ENCODE measurements around the gene MPI.
"Not testable (repeated sequence)": the region's sequence is repeated elsewhere in the genome, so short reads cannot be mapped to it uniquely, and the experiment has no call there.

Gene MPI

DNA sequence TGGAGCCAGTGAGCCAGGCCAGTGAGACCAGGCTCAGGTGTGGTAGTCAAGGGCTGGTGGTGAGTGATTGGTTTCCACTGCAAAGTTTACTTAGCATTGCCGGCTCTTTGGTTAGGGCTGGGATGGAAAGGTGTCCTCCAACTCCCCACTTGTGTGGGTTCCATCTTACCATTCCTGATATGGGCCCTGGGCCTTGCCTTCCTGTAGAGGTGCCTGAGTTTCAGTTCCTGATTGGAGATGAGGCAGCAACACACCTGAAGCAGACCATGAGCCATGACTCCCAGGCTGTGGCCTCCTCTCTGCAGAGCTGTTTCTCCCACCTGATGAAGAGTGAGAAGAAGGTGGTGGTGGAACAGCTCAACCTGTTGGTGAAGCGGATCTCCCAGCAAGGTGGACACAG, 3.1 kb downstream of the MPI start:
- no peak for DNase-seq (ENCODE audit: low read depth)

DNA sequence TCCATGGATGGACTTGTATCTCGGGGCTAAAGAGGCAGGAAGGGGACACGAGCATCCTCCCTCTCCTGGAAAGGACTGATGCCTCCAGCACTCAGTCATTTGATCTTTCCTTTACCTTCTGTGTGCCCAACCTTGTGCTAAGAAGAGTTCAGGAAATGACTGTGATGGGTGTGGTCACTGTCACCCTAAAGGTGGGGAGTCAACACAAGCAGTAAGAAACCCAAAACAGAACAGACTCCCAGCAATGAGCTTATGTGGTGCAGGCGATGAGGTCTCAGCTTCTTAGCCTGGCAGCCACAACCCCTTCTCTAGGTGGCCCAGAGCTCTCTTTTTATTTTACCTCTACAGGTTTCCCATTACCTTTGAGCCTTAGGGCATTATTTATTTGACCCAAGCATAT, 3.8 kb downstream of the MPI start:
- DNase-seq (ENCODE audit: low read depth), result no peak

DNA sequence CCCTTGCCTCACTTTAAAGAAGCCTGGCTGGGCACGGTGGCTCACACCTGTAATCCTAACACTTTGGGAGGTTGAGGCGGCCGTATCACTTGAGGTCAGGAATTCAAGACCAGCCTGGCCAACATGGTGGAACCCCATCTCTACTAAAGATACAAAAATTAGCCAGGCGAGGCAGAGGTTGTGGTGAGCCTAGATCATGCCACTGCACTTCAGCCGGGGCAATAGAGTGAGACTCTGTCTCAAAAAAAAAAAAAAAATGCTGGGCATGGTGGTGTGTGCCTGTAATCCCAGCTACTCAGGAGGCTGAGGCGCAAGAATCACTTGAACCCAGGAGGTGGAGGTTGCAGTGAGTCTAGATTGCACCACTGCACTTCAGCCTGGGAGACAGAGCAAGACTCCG, 4.5 kb downstream of the MPI start:
- DNase-seq (ENCODE audit: low read depth), result not testable (repeated sequence)

DNA sequence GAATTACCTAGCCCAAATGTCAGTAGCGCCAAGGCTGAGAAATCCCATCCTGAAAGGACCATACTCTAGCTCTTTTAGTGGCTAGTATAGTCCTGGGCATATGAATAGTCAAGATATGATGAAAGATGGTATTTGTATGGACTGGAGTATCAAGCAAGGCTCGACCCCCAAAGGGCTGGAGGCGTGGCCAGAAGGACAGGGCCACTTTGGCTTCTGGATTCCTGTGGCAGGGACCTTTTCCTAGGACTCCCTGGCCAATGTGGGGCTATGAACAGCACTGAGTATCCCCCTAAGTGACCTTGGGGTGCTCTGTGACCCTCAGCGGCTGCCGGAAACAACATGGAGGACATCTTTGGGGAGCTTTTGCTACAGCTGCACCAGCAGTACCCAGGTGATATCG, 6.0 kb downstream of the MPI start:
- DNase-seq (ENCODE audit: low read depth), result no peak

DNA sequence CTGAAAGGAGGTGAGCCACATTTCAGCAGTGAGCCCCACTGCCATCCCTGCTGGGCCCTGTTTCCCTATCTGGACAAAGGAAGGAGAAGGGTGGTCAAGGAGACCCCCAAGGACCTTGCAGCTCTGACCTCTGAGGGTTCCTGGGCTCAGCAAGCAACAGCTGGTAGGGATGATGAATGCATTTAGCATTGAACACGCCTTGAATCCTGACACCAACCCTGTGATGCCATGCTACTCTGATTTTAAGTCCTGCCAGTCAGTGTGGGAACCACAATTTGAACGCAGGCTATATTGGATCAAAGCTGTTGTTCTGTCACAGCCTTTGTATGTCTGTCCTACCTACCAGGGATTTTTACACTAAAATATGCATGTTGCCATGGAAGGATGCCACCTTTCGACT, 6.5 kb downstream of the MPI start:
- DNase-seq (ENCODE audit: low read depth), result no peak

DNA sequence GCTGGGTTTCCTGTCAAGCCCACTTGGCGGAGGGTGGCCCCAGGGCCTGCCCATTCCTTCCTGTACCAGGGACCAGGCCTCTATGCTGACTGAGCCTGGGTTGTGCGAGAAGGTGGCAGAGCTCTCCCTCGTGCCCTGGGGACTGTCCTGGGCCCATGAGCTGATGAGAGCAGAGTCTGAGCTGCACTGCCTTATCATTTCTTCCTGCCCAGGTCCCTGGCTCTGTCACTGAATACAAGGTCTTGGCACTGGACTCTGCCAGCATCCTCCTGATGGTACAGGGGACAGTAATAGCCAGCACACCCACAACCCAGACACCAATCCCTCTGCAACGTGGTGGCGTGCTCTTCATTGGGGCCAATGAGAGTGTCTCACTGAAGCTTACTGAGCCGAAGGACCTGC, 7.5 kb downstream of the MPI start:
- no peak for DNase-seq (ENCODE audit: low read depth)

DNA sequence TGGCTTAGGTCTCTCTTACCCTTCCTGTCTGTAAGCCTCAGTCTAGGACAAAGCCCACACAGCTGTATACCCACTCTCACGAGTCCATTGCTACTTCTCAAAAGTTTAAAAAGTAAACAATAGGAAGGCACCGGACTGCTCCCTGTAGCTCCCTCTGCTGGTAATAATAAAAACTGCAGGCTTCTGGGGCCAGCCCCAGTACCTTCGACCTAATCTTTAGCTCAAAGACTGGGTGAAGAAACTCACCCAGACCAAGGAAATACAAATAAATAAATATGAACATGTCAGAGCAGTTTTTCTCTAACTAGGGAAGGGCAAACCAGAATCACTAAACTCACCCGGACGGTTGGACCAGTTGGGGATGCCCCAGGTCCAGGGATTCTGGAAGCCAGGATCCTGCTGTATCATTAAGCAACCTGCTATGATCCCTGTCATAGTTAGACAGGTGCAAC, 11.8 kb downstream of the MPI start:
- peak; percentile 59 for DNase-seq (ENCODE audit: low read depth)

DNA sequence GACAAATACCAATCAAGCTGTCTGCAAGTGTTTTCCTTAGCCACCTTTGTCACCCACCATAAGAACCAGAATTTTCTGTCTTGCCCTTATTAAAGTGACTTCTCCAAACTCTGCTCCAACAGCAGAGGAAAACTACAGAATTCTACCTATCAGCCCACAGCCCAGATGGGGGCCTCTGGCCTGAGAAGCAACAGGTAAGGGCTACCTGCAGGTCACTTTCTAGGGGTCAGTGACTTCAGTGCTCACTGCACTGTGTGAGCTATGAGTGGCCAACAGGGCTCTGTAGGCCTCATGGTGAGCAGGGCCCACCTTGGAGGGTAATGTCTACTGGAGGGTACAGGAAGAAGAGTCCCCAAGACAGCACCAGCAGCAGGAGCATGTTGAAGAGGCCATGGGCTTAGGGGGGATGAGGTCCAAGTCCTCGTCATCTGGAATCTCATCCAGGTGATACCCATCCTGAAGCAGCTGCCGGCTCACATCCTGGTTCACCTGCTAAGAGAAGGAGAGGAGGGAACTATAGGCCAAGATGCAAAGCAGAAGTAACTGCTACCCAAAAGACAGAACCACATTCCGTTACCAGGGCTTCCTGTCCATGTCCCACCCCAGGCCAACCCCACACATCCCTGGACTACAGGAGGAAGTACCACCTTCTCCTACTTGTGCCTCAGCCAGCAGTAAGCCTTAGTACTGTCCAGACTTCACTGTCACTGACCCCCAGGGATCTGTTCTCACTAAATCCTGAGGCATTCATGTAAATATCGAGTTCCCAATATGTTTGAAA, 12.6 kb downstream of the MPI start:
- DNase-seq (ENCODE audit: low read depth), result no peak

DNA sequence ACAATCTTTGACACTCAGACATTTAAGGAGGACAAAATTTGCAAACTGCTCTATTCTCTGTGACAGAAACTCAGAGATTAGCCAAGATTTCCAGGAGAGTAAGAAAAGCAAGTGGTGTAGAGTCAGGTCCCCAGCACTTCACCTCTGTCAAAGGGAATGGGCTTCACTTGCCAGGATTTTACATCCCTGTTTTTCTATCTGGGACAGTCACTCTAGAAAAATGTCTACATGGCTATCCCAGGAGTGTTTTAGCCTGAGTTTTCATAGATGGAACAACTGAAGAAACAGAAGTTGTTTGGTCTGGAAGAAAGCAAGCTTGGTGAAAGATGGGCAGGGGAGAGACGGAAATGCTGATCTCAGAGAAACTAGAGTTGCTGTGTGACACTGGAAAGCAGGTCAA, 13.8 kb downstream of the MPI start:
- DNase-seq (ENCODE audit: low read depth), result no peak

DNA sequence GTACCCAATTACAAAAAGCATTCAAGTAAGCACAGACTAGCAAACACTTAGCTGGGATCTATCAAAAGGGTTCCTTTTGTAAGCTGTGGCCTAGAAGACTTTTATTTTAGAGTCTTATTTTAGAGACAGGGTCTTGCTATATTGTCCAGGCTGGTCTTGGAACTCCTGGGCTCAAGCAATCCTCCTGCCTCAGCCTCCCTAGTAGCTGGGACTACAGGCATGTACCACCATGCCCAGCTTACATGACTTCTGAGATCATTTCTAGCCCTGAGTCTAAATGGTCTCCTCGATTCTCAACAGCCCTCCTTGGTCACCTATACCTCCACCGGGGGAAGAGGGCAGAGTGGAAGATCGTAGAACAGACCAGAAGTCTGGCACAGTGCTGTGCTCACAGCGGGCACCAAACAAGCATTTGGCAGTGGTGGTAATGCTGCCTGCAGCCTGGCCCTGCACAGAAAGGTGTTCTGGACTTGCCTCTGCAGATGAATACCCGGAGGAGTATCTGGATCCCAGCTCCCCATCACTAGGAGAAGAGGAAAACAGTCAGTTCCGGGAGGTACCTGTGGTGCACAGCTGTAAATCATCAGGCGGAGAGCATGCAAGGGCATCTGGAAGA, 14.5 kb downstream of the MPI start:
- no peak for DNase-seq (ENCODE audit: low read depth)

DNA sequence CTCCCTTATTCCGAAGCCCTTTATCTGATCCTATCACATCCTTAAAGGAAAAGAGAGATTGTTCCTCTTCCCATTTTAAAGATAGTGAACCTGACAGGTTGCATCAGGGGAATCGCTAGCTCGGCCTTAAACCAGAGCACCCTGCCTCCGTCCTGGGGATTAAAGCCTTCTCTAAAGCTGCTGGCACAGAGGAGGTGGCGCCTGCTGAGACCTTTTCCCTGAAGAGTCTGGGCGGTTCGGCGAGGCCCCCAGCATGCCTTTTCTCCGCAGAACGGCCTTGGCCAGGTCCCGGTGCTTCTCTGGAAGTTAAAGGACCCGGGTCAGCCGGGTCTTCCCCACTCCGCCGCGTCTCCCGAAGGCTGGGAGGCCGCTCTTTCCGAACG, 16.2 kb downstream of the MPI start:
- DNase-seq (ENCODE audit: low read depth), result no peak

DNA sequence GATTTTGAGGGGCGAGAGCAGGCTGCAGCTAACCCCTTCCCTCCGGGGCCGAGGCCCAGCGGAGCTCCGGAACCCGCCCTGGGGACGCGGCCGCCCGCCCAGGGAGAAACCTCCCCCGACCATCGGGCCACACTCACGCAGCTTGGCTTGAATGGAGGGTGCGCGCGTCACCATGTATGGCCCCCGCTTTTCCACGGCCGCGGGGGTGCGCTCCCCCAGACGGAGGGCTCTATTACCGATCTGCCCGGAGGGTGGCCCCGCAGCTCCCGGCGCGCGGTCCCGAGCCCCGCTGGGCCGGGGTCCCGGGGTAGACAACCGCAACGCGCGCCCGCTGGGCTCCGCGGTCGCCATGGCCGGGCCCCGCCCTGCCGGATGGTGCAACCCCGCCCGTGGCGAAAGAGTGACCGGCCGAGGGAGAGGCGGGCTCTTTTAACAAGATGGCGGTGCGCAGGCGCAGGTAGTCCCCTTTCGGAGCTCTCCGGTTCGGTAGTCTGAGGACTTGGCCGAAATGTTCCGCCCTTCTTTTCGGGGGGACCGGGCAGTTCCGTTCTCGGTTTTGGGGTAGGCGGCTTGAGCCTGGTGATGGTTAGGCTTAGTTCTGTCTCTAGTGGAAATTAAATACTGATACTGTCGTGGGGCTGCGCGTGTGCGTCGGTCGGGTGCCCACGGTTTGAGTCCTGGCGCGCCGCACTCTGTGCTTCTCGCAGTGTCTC, 16.8 kb downstream of the MPI start, which contains the start of gene FAM219B:
Gene FAM219B, minus strand, starts transcription at position 402 of the 713 bp plus-strand sequence. Its CDS starts 51 bp downstream, at position 351.
- DNase-seq (ENCODE audit: low read depth), result peak; percentile 65

DNA sequence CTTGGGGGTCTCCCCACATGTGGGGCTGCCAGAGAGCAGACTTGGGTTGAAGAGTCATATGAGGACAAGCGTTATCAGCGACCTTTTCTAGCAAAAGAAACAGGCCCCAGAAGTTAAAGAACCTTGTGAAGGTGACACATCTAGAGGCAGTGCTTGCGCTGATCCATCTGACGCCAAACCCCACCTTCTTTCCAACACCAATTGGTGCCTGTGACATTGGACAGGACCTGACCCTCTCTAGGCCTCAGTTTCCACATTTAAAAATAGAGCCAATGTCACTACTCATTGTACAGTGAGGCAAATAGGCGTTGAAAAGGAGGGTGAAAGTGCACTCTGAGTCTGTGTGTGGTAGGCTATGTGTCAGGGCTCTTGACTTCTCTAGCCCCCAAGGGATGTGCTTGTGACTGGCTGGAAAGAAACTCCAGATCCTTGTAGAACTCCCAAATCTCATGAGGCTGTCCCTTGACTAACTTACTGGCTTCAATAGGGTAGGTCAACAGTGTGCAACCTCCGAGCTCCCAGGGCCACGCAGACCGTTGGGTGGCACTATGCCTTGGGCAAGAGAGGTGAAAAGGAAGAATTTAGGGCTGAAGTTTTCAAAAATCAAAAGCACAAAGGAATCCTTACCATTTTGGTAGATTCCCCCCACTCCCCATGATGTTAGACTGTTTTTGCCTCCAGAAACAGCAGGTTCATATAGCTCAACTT, 17.5 kb downstream of the MPI start:
- no peak for DNase-seq (ENCODE audit: low read depth)

DNA sequence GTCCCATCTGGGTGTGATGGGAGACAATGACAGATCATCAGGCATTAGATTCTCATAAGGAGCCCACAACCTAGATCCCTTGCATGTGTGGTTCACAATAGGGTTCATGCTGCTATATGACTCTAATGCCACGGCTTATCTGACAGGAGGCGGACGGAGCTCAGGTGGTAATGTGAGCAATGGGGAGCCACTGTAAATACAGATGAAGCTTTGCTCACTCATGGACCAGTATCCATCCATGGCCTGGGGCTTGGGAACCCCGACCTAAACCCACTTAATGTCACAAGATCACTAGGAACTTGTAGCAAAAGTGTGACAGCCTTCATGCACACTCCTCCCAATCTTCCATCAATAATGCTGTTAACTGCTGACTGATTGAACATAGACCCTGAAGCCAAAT, 18.8 kb downstream of the MPI start:
- no peak for DNase-seq (ENCODE audit: low read depth)

DNA sequence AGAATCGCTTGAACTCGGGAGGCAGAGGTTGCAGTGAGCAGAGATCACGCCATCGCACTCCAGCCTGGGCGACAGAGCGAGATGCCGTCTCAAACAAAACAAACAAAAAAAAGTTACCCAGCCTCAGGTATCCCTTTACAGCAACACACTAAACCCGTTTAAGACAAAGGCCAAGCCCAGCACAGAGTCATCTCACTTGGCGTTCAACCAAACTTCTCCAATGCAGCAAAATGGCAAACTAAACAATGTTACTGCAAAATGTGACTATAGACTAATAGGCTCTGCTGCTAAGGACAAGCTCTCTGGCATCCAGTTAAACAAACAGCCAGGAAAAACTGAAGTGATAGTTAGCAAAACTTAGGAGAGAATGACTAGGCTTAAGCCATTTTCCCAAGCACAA, 23.2 kb downstream of the MPI start:
- no peak for DNase-seq (ENCODE audit: low read depth)

DNA sequence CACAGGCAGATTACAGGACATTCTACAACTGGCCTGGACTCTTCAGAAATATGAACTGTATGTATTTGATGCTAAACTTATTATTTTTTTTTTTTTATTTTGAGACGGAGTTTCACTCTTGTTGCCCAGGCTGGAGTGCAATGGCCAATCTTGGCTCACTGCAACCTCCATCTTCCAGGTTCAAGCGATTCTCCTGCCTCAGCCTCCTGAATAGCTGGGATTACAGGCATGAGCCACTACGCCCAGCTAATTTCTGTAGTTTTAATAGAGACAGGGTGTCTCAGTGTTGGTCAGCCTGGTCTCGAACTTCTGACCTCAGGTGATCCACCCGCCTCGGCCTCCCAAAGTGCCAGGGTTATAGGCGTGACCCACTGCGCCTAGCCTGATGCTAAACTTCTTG, 24.0 kb downstream of the MPI start:
- not testable (repeated sequence) for DNase-seq (ENCODE audit: low read depth)

DNA sequence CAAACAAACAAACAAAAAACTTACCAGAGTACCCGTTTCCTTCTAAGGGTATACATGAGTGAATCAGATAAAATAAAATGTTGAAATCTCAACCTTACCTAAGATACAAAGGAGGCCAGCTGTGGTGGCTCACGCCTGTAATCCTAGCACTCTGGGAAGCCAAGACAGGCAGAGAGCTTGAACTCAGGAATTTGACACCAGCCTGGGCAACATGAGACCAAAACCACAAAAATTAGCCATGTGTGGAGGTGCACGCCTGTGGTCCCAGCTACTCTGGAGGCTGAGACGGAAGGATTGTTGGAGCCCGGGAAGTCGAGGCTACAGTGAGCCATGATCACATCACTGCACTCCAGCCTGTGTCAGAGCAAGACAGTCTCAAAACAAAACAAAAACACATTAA, 27.8 kb downstream of the MPI start:
- DNase-seq (ENCODE audit: low read depth), result no peak

DNA sequence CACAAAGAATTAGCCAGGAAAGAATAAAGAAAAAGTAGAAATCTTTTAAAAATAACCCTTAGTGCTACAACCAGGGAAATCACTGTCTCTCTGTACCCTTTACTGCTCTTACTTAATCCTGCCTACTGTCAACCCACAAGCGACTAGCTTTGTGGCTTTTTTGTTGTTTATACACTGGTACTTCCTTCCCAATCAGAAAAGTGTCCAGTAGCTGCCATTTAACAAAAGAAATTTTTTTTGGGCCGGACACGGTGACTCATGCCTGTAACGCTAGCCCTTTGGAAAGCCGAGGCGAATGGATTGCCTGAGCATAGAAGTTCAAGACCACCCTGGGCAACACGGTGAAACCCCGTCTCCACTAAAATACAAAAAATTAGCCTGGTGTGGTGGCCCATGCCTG, 30.6 kb downstream of the MPI start:
- DNase-seq (ENCODE audit: low read depth), result no peak

DNA sequence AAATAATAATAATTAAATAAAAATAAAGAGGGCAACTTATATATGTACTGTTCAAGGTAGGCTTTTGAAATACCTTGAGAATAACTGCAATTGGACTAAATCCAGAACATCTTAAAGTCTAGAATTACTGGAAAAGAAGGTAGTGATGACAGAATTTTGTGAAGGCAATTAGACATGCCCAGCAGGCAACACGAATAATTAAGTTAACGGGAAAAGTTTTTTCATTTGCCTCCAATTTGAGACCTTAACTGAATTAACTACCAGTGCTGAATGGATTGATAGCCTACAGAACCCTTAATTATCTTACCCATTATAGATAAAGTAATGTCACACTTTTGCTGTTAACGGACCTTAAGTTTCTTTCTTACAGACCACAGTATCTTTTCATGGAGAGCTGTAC, 34.7 kb downstream of the MPI start:
- no peak for DNase-seq (ENCODE audit: low read depth)

DNA sequence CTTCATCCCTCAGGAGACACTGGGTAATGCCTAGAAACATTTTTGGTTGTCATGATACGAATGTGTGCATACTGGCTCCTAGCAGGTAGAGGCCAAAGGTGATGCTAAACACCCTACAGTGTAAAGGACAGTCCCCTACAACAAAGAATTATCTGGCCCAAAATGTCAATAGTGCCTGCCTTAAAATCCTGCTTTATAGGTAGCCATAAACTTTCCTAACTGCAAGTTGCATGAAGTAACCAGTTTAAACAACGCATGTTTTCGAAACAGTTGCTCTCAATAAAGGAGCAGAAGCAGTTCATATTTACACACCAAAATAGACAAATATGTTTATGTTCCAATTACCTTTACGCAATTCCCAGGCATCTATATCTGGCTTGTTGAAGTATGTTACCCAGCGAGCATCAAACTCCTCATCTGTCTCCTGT, 38.9 kb downstream of the MPI start:
- no peak for DNase-seq (ENCODE audit: low read depth)

DNA sequence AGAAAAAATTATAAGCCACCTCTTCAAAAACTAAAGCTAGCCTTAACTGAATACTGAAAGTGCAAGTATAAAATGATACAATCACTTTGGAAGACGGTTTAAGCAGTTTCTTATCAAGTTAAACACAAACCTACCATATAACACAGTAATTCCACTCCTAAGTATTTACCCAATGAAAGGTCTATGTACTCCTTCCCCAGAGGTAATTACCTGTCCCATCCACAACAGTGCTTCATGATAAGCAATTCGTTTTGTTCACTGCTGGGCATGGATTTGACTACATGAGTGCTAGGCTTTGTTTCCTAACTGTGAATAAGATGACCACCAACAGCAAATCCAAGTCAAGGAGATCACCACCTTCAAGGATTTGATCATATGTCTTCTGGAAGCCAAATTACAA, 43.7 kb downstream of the MPI start:
- no peak for DNase-seq (ENCODE audit: low read depth)

DNA sequence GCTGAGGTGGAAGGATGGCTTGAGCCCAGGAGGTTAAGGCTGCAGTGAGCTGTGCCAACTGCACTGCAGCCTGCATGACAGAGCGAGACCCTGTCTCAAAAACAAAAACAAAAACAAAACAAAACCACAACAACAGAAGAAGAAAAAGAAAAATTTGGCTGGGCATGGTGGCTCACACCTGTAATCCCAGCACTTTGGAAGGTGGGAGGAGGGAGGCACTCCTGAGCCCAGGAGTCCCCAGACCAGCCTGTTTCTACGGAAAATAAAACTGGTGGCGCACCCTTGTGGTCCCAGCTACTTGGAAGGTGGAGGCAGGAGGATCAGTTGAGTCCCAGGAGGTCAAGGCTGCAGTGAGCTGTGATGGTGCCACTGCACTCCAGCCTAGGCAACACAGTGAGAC, 45.4 kb downstream of the MPI start:
- DNase-seq (ENCODE audit: low read depth), result not testable (repeated sequence)

DNA sequence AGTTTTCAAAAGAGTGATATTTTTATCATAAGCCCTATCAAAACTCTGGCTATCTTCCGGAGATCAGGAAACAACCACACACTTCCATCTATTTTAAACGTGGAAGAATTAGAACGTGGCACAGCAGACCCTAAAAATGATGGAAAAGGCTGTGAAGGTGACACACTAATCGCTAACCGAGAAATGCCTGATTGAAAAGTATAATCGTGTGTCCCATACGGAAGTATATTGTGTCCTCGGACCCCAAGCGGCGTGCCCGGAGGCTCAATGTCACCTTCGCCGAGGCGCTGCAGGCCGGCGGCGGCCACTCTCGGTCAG, 47.4 kb downstream of the MPI start:
- DNase-seq (ENCODE audit: low read depth), result no peak
